Measurements from ENCODE around the gene MUC5B. TPM values are rescaled to one million over a fixed set of nuclear protein-coding genes. Genes with fewer than 3 reads are reported as not detected.
A peak's percentile ranks its signal among the peaks of the same experiment; 100 is the strongest.

Gene MUC5B
- total RNA-seq, 1 experiment from 2014 or later, result 2.1 TPM

- H3K4me2 ChIP-seq, result peak within 1 kb of the TSS; percentile 93
- intact Hi-C loops (cut with micrococcal nuclease; ENCODE audit: unreplicated experiment), result loop anchor here (5.0 kb wide), 1 partner anchor 78 kb away; the partner anchor contains the start of gene BRSK2
- ChIA-PET CTCF (interaction anchor here (0.8 kb wide), 1 partner anchor 453 kb away, joined by 3 read pairs; no protein-coding TSS in a partner anchor), POLR2A (ENCODE audit: unreplicated experiment) (no interaction called here)
- TF ChIP-seq CTCF (conservative IDR thresholded peaks at IDR 0.05), result no peak
- no peak for TF ChIP-seq EZH2 (IDR thresholded peaks at IDR 0.05; ENCODE audit: low read depth)
- no peaks in the 10 kb centered on the region for H3F3A ChIP-seq (ENCODE audit: insufficient read depth, low read depth)
- TSS peak; percentile 88 for BruUV-seq (replicated peaks)
- H3K27me3 ChIP-seq (ENCODE audit: insufficient read depth, low read depth), result no peaks in the 10 kb centered on the region
- DNase-seq, result peak; percentile 66 to 95
- no peaks in the 10 kb centered on the region for H3K36me3 ChIP-seq (ENCODE audit: low read depth)
- no peaks in the 10 kb centered on the region for H3K9me2 ChIP-seq (ENCODE audit: insufficient read depth)
- H3K4me3 ChIP-seq, result peak within 1 kb of the TSS; percentile 84
- H3K27ac ChIP-seq, result peak within 1 kb of the TSS; percentile 74
- peaks cover 7% of the 10 kb centered on the region; the same call in 1 of the 2 replicates for H3K4me1 ChIP-seq (replicated peaks; ENCODE audit: insufficient read depth)
- no peaks in the 10 kb centered on the region for H3K9me3 ChIP-seq (ENCODE audit: insufficient read depth, low read depth)
- no peaks in the 10 kb centered on the region; the same call in 1 of the 2 replicates for H4K20me1 ChIP-seq (ENCODE audit: insufficient read depth)
- H2AFZ ChIP-seq, result peak within 1 kb of the TSS; percentile 94
- H3K79me2 ChIP-seq (ENCODE audit: low read depth), result peaks cover 34% of the 10 kb centered on the region
These were observed 86.8 kb downstream of the MUC5B start, which contains the start of gene TOLLIP for GRCh38 chr11:1309498-1310317. Gene TOLLIP (minus strand): TSS chr11:1309632. CDS start chr11:1309498, 134 bp downstream.

GRCh38 chr11:1310318-1310687 lies 87.4 kb downstream of the MUC5B start:
- DNase-seq, result no peak
- Histone ChIP-seq H2AFZ (peak overlapping the region; percentile 94), H3K27ac (peak overlapping the region; percentile 74), H4K20me1 (ENCODE audit: insufficient read depth) (no peaks in the 10 kb centered on the region; the same call in 1 of the 2 replicates), H3K4me3 (peak overlapping the region; percentile 84), H3K9me2 (ENCODE audit: insufficient read depth) (no peaks in the 10 kb centered on the region), H3F3A (ENCODE audit: insufficient read depth, low read depth) (no peaks in the 10 kb centered on the region), H3K79me2 (ENCODE audit: low read depth) (peaks cover 31% of the 10 kb centered on the region), H3K9me3 (ENCODE audit: insufficient read depth, low read depth) (no peaks in the 10 kb centered on the region), H3K4me1 (replicated peaks; ENCODE audit: insufficient read depth) (0 out of 2 replicates have a peak, but pooled peaks cover 5% of the 10 kb centered on the region), H3K36me3 (ENCODE audit: low read depth) (no peaks in the 10 kb centered on the region), H3K27me3 (ENCODE audit: insufficient read depth, low read depth) (no peaks in the 10 kb centered on the region), H3K4me2 (peak overlapping the region; percentile 93)
- ChIA-PET CTCF (no interaction called here), POLR2A (ENCODE audit: unreplicated experiment) (no interaction called here)
- intact Hi-C loops (cut with micrococcal nuclease; ENCODE audit: unreplicated experiment), result no loop called here
- TF ChIP-seq CTCF (conservative IDR thresholded peaks at IDR 0.05), result no peak
- TF ChIP-seq EZH2 (IDR thresholded peaks at IDR 0.05; ENCODE audit: low read depth), result no peak
- BruUV-seq (replicated peaks), result no TSS peak

- no peaks in the 10 kb centered on the region for H3K36me3 ChIP-seq (ENCODE audit: low read depth)
- H3K79me2 ChIP-seq (ENCODE audit: low read depth), result peaks cover 31% of the 10 kb centered on the region
- ChIA-PET POLR2A (ENCODE audit: unreplicated experiment) (no interaction called here), CTCF (no interaction called here)
- no peaks in the 10 kb centered on the region; the same call in 1 of the 2 replicates for H4K20me1 ChIP-seq (ENCODE audit: insufficient read depth)
- 0 out of 2 replicates have a peak, but pooled peaks cover 5% of the 10 kb centered on the region for H3K4me1 ChIP-seq (replicated peaks; ENCODE audit: insufficient read depth)
- H3K4me2 ChIP-seq, result peak overlapping the region; percentile 93
- peak overlapping the region; percentile 94; the same call in 1 of the 2 replicates for H2AFZ ChIP-seq
- BruUV-seq (replicated peaks), result no TSS peak
- H3F3A ChIP-seq (ENCODE audit: insufficient read depth, low read depth), result no peaks in the 10 kb centered on the region
- TF ChIP-seq CTCF (conservative IDR thresholded peaks at IDR 0.05) (no peak), EZH2 (IDR thresholded peaks at IDR 0.05; ENCODE audit: low read depth) (no peak)
- intact Hi-C loops (cut with micrococcal nuclease; ENCODE audit: unreplicated experiment), result no loop called here
- no peak for DNase-seq
- peak overlapping the region; percentile 74; the same call in 1 of the 2 replicates for H3K27ac ChIP-seq
- no peaks in the 10 kb centered on the region for H3K9me2 ChIP-seq (ENCODE audit: insufficient read depth)
- H3K9me3 ChIP-seq (ENCODE audit: insufficient read depth, low read depth), result no peaks in the 10 kb centered on the region
- H3K27me3 ChIP-seq (ENCODE audit: insufficient read depth, low read depth), result no peaks in the 10 kb centered on the region
- H3K4me3 ChIP-seq, result peak overlapping the region; percentile 84
These were observed 88.1 kb downstream of the MUC5B start for GRCh38 chr11:1310772-1311468.

Measured in PC-9 (cell line).